GM12892 (cell line): ENCODE measurements around the gene DLK1.

Experiments used
- POLR2A ChIP-seq: IDR thresholded peaks from 2 replicates; pipeline ENCODE4 v1.6.1; 2011; ENCODE audit warnings: low read depth, low read length, control low read depth
- POLR2AphosphoS5 ChIP-seq: IDR thresholded peaks from 2 replicates; pipeline ENCODE4 v1.6.1; 2011; ENCODE audit warnings: low read depth, low read length, control low read depth

DNA sequence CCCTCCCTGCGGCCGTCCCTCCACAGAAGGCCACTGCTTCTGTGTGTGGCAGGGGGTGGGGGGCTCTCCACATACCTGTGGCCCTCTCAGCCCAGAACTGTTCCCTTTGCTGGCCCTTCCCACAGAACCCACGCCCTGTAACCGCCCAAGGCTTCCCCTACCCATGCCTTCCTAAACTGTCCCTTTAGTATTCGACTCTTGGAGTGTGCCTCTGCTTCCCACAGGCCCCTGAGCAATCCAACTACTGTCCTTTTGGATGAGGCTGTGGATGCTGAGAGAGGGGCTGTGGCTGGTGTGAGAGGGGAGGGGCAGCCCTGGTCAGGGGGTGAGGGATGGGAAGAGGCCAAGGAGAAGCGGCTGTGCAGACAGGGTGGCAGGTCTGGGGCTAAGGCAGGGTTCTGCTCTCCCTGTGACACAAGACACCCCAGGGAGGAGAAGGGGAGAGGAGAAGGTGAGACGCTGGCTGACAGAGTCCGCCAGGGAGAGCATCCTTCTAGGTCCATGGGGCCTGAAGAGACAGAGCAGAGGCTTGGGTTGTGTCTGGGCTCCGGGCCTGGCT is 46.0 kb downstream of the DLK1 start:
- TF ChIP-seq POLR2A = no peak
- no peak for TF ChIP-seq POLR2AphosphoS5
